Fibroblast of pulmonary artery (primary cell): Measurements from ENCODE around the gene PRCP.

Experiments
- DNase-seq: peaks from one replicate; pipeline ENCODE4 v3.0.0-alpha.2; 2010; ENCODE audit warnings: low read depth
- H3K4me3 ChIP-seq: replicated peaks from 2 replicates; pipeline ENCODE4 v1.5.1; 2011; ENCODE audit warnings: low read depth, mild to moderate bottlenecking, control low read depth, low read length, moderate library complexity
- CTCF ChIP-seq: IDR thresholded peaks from 2 replicates; pipeline ENCODE4 v1.5.1; 2011; ENCODE audit warnings: mild to moderate bottlenecking, control low read depth, low read length, inconsistent platforms; ENCODE audit errors: missing control alignments

PRCP gene

GRCh38 chr11:82831364-82831763, 68.9 kb downstream of the PRCP start:
- no peak for TF ChIP-seq CTCF
- no peak for DNase-seq
- H3K4me3 ChIP-seq: no peak overlapping the region

- no peak for TF ChIP-seq CTCF
- DNase-seq: no peak
- H3K4me3 ChIP-seq: no peak overlapping the region
Observed at GRCh38 chr11:82830746-82831145, 69.5 kb downstream of the PRCP start.

GRCh38 chr11:82829101-82829500, 71.1 kb downstream of the PRCP start:
- no peak for TF ChIP-seq CTCF
- no peak overlapping the region for H3K4me3 ChIP-seq
- no peak for DNase-seq

- no peak overlapping the region for H3K4me3 ChIP-seq
- no peak for TF ChIP-seq CTCF
- no peak for DNase-seq
Observed at GRCh38 chr11:82828472-82828871, 71.8 kb downstream of the PRCP start.

- H3K4me3 ChIP-seq: no peak overlapping the region
- no peak for TF ChIP-seq CTCF
- no peak for DNase-seq
Observed at GRCh38 chr11:82826526-82826925, 73.7 kb downstream of the PRCP start.

GRCh38 chr11:82823647-82824619, 76.3 kb downstream of the PRCP start:
- DNase-seq: no peak
- TF ChIP-seq CTCF: no peak
- no peak overlapping the region for H3K4me3 ChIP-seq
